Measurements from ENCODE around the gene KCTD12. TPM values are rescaled to one million over a fixed set of nuclear protein-coding genes. Genes with fewer than 3 reads are reported as not detected.

KCTD12 gene
- polyA plus RNA-seq, 3 donors: 30.9 to 67.1 (median 31.2) TPM

GRCh38 chr13:76832258-76832988 lies 53.8 kb downstream of the KCTD12 start:
- Histone ChIP-seq H3K4me2 (replicated peaks; ENCODE audit: extremely low read depth, low read length, poor library complexity, severe bottlenecking) (no peak overlapping the region), H3K27ac (ENCODE audit: low read depth in 1 of 2, low read length in 2 of 2) (no peak overlapping the region), H4K20me1 (ENCODE audit: insufficient read depth, low read length) (no peaks in the 10 kb centered on the region), H3K9ac (ENCODE audit: insufficient read depth, low read length, poor library complexity, severe bottlenecking) (no peak overlapping the region), H3K4me3 (replicated peaks in 1 of 3; ENCODE audit: low read depth in 2 of 3, low read length in 3 of 3) (no peak overlapping the region), H3K9me3 (replicated peaks in 1 of 2; ENCODE audit: control insufficient read depth in 1 of 2, insufficient read depth in 1 of 2, low read length in 2 of 2) (no peaks in the 10 kb centered on the region), H3K4me1 (ENCODE audit: control insufficient read depth in 1 of 2, insufficient read depth in 2 of 2, low read length in 2 of 2) (peaks cover 0 to 3% of the 10 kb centered on the region in 2 donors), H2AFZ (ENCODE audit: insufficient read depth, low read depth, low read length, poor library complexity, severe bottlenecking) (no peak overlapping the region), H3K79me2 (ENCODE audit: insufficient read depth, low read length) (no peaks in the 10 kb centered on the region), H3K36me3 (replicated peaks in 1 of 2; ENCODE audit: control insufficient read depth in 1 of 2, insufficient read depth in 2 of 2, low read length in 2 of 2) (no peaks in the 10 kb centered on the region), H3K27me3 (ENCODE audit: control insufficient read depth in 2 of 2, insufficient read depth in 2 of 2, low read length in 2 of 2) (no peaks in the 10 kb centered on the region)
- peaks cover 0 to 2% (median 0%) of the 10 kb centered on the region in 7 donors for H3K9me3 Mint-ChIP-seq
- H3K4me3 Mint-ChIP-seq: no peak overlapping the region
- 85% methylated on average over 2 of the region's 7 CpGs for WGBS (ENCODE audit: insufficient coverage)
- DNase-seq: no peak
- peak overlapping the region in 1 of 7 donors; percentile 58 for H3K27ac Mint-ChIP-seq
- H3K27me3 Mint-ChIP-seq (ENCODE audit: low read depth in 3 of 3): peaks cover 1 to 5% (median 1%) of the 10 kb centered on the region in 3 donors
- TF ChIP-seq CTCF (IDR thresholded peaks at IDR 0.05): no peak
- no peaks in the 10 kb centered on the region for H3K36me3 Mint-ChIP-seq
- intact Hi-C loops (cut with micrococcal nuclease): no loop called here
- H3K4me1 Mint-ChIP-seq: peaks cover 4% of the 10 kb centered on the region

GRCh38 chr13:76830805-76831204 lies 55.4 kb downstream of the KCTD12 start:
- H3K9me3 Mint-ChIP-seq: no peaks in the 10 kb centered on the region
- Histone ChIP-seq H2AFZ (ENCODE audit: insufficient read depth, low read depth, low read length, poor library complexity, severe bottlenecking) (no peak overlapping the region), H4K20me1 (ENCODE audit: insufficient read depth, low read length) (no peaks in the 10 kb centered on the region), H3K4me2 (replicated peaks; ENCODE audit: extremely low read depth, low read length, poor library complexity, severe bottlenecking) (no peak overlapping the region), H3K4me3 (replicated peaks in 1 of 3; ENCODE audit: low read depth in 2 of 3, low read length in 3 of 3) (no peak overlapping the region), H3K9ac (ENCODE audit: insufficient read depth, low read length, poor library complexity, severe bottlenecking) (no peak overlapping the region), H3K4me1 (ENCODE audit: control insufficient read depth in 1 of 2, insufficient read depth in 2 of 2, low read length in 2 of 2) (peaks cover 6 to 17% of the 10 kb centered on the region in 2 donors), H3K27ac (ENCODE audit: low read depth in 1 of 2, low read length in 2 of 2) (no peak overlapping the region), H3K79me2 (ENCODE audit: insufficient read depth, low read length) (no peaks in the 10 kb centered on the region), H3K27me3 (ENCODE audit: control insufficient read depth in 2 of 2, insufficient read depth in 2 of 2, low read length in 2 of 2) (no peaks in the 10 kb centered on the region), H3K9me3 (replicated peaks in 1 of 2; ENCODE audit: control insufficient read depth in 1 of 2, insufficient read depth in 1 of 2, low read length in 2 of 2) (no peaks in the 10 kb centered on the region), H3K36me3 (replicated peaks in 1 of 2; ENCODE audit: control insufficient read depth in 1 of 2, insufficient read depth in 2 of 2, low read length in 2 of 2) (no peaks in the 10 kb centered on the region)
- peaks cover 1 to 2% (median 1%) of the 10 kb centered on the region in 3 donors for H3K27me3 Mint-ChIP-seq (ENCODE audit: low read depth in 3 of 3)
- intact Hi-C loops (cut with micrococcal nuclease): no loop called here
- no peak for TF ChIP-seq CTCF (IDR thresholded peaks at IDR 0.05)
- no peaks in the 10 kb centered on the region for H3K36me3 Mint-ChIP-seq
- peaks cover 18% of the 10 kb centered on the region for H3K4me1 Mint-ChIP-seq
- no peak overlapping the region for H3K4me3 Mint-ChIP-seq
- no peak for DNase-seq
- WGBS (ENCODE audit: insufficient coverage): 94% methylated on average over 8 of the region's 10 CpGs
- peak overlapping the region in 1 of 7 donors; percentile 51 for H3K27ac Mint-ChIP-seq

Other genes with a start within 250 kb of the KCTD12 start
- gene ACOD1, start 62.1 kb upstream of the KCTD12 start, polyA plus RNA-seq: under 1 TPM in 1 of 3 donors, not detected in 2; 0.29 TPM
- gene CLN5, start 105.7 kb upstream of the KCTD12 start, polyA plus RNA-seq: 10 to 100 TPM in 2 of 3 donors, 1 to 10 TPM in 1; 9.8 to 22.1 (median 21.5) TPM
- 10 to 100 TPM; 14.7 to 20.0 (median 19.0) TPM for gene FBXL3, start 140.8 kb upstream of the KCTD12 start, polyA plus RNA-seq